Suprapubic skin (tissue), 4 donors: Measurements from ENCODE around the gene OSBP2.

Experiments used
- CTCF ChIP-seq, 2 donors: fragments of 200-600 bp in 1 of 2; fragments of 450-650 bp in 1 of 2; sonication (generic) in 1 of 2; IDR thresholded peaks; one replicate each; pipeline ENCODE4 v1.5.1; 2016 to 2019; ENCODE audit warnings: antibody characterized with exemption in 2 of 2, mild to moderate bottlenecking in 1 of 2, moderate library complexity in 1 of 2
- EP300 ChIP-seq: sonication (generic); formaldehyde crosslinking; IDR thresholded peaks from one replicate; pipeline ENCODE4 v1.6.1; 2017; ENCODE audit warnings: antibody characterized with exemption
- POLR2A ChIP-seq, 2 donors: fragments of 450-650 bp; IDR thresholded peaks; one replicate each; pipeline ENCODE4 v1.6.1; 2017; ENCODE audit warnings: antibody characterized with exemption in 2 of 2, mild to moderate bottlenecking in 2 of 2, moderate library complexity in 2 of 2
- POLR2AphosphoS5 ChIP-seq, 3 donors: sonication (generic); formaldehyde crosslinking; IDR thresholded peaks; one replicate each; pipeline ENCODE4 v1.6.1; 2017; ENCODE audit warnings: antibody characterized with exemption in 3 of 3

DNA sequence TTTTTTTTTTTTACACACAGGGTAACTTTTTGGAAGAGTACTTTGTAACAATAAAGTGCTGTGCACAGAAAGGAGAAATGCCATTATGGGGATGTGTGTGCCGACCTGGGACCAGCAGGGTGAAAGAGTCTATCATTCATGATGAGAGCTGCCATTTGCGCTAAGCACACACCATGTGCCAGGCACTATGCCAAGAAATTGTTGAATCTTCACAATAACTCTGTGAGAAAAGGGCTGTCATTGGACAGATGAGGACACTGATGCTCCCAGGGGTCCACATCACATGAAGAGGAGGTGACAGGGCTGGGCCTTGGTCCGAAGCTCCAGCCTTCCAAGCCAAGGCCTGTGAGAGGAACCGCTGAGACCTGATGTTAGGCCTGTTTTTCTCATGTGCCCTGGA, 32.6 kb upstream of the OSBP2 start:
- TF ChIP-seq CTCF (IDR thresholded peaks at IDR 0.05) (no peak), POLR2AphosphoS5 (IDR thresholded peaks at IDR 0.05) (no peak), POLR2A (IDR thresholded peaks at IDR 0.05) (no peak), EP300 (no peak)
